GM12873 (cell line): ENCODE data around the gene OR52M1.

Experiments used
- CTCF ChIP-seq: IDR thresholded peaks from 2 replicates; pipeline ENCODE4 v1.5.1; 2012; ENCODE audit warnings: low read depth, mild to moderate bottlenecking, moderate library complexity, low read length, control low read depth; ENCODE audit not compliant: insufficient read depth; ENCODE audit errors: missing control alignments

OR52M1 gene

GRCh38 chr11:4544891-4545290, at the start of gene OR52M1:
Gene OR52M1, plus strand, starts transcription at chr11:4545191. Its CDS starts 0 bp downstream, at chr11:4545191.
- no peak for TF ChIP-seq CTCF

GRCh38 chr11:4495487-4495886, 49.5 kb upstream of the OR52M1 start:
- no peak for TF ChIP-seq CTCF

- TF ChIP-seq CTCF: no peak
Observed at GRCh38 chr11:4495986-4496385, 49.0 kb upstream of the OR52M1 start.

- no peak for TF ChIP-seq CTCF
Observed at GRCh38 chr11:4496557-4497248, 48.3 kb upstream of the OR52M1 start.

- TF ChIP-seq CTCF: no peak
Observed at GRCh38 chr11:4508886-4509285, 36.1 kb upstream of the OR52M1 start.

GRCh38 chr11:4511282-4512245, 33.4 kb upstream of the OR52M1 start:
- no peak for TF ChIP-seq CTCF

GRCh38 chr11:4514196-4514595, 30.8 kb upstream of the OR52M1 start:
- no peak for TF ChIP-seq CTCF
